ENCODE measurements around the gene ADAT3.

The ADAT3 gene

GRCh38 chr19:1905110-1905862 lies at the start of gene ADAT3, which contains the start of gene SCAMP4:
TSS of gene ADAT3 (plus strand) at chr19:1905399. CDS start at chr19:1912048, 6,649 bp downstream.
TSS of gene SCAMP4 (plus strand) at chr19:1905399. CDS start at chr19:1915020, 9,621 bp downstream.
- peak; percentile 99 for DNase-seq (ENCODE audit: low read depth)

- DNase-seq (ENCODE audit: low read depth) = no peak
Observed at GRCh38 chr19:1855828-1856255, 49.4 kb upstream of the ADAT3 start.

- DNase-seq (ENCODE audit: low read depth) = no peak
Observed at GRCh38 chr19:1856345-1856697, 48.9 kb upstream of the ADAT3 start.

- DNase-seq (ENCODE audit: low read depth) = no peak
Observed at GRCh38 chr19:1856698-1857603, 48.2 kb upstream of the ADAT3 start.

- DNase-seq (ENCODE audit: low read depth) = no peak
Observed at GRCh38 chr19:1857648-1858326, 47.4 kb upstream of the ADAT3 start.

- DNase-seq (ENCODE audit: low read depth) = no peak
Observed at GRCh38 chr19:1858412-1859081, 46.7 kb upstream of the ADAT3 start.

- DNase-seq (ENCODE audit: low read depth) = no peak
Observed at GRCh38 chr19:1859331-1859781, 45.8 kb upstream of the ADAT3 start.

- peak; percentile 53 for DNase-seq (ENCODE audit: low read depth)
Observed at GRCh38 chr19:1860042-1860775, 45.0 kb upstream of the ADAT3 start.

- DNase-seq (ENCODE audit: low read depth) = no peak
Observed at GRCh38 chr19:1860821-1861598, 44.2 kb upstream of the ADAT3 start.

- no peak for DNase-seq (ENCODE audit: low read depth)
Observed at GRCh38 chr19:1861599-1862031, 43.6 kb upstream of the ADAT3 start.

GRCh38 chr19:1862068-1862423 lies 43.2 kb upstream of the ADAT3 start:
- DNase-seq (ENCODE audit: low read depth) = no peak

GRCh38 chr19:1862424-1863327 lies 42.5 kb upstream of the ADAT3 start:
- DNase-seq (ENCODE audit: low read depth) = peak; percentile 43

GRCh38 chr19:1863328-1863637 lies 41.9 kb upstream of the ADAT3 start, which contains the start of gene KLF16:
TSS of gene KLF16 (minus strand) at chr19:1863579. CDS start at chr19:1863497, 82 bp downstream.
- no peak for DNase-seq (ENCODE audit: low read depth)

GRCh38 chr19:1863638-1864479 lies 41.3 kb upstream of the ADAT3 start:
- DNase-seq (ENCODE audit: low read depth) = peak; percentile 92

GRCh38 chr19:1864480-1865171 lies 40.6 kb upstream of the ADAT3 start:
- peak; percentile 54 for DNase-seq (ENCODE audit: low read depth)

- DNase-seq (ENCODE audit: low read depth) = no peak
Observed at GRCh38 chr19:1865172-1866010, 39.8 kb upstream of the ADAT3 start.
